Stomach (tissue), 9 donors: Measurements from ENCODE around the gene OAS1. TPM values are rescaled to one million over a fixed set of nuclear protein-coding genes. Genes with fewer than 3 reads are reported as not detected.

ENCODE experiments used
- DNase-seq, 2 donors: peaks; one replicate each; pipeline versions ENCODE4 v3.0.0 to v3.0.0-alpha.2; 2013 to 2019
- H3K27ac ChIP-seq, 5 donors: fragments of 200-600 bp in 4 of 5; sonication (generic) in 4 of 5; one replicate each; pipeline ENCODE4 v1.5.1; 2013 to 2019; ENCODE audit warnings: mild to moderate bottlenecking in 1 of 5, moderate library complexity in 1 of 5
- H3K27me3 ChIP-seq, 3 donors: fragments of 200-600 bp; sonication (generic); one replicate each; pipeline ENCODE4 v1.5.1; 2017 to 2019; ENCODE audit warnings: mixed run types in 1 of 3
- H3K36me3 ChIP-seq, 4 donors: fragments of 200-600 bp; sonication (generic); 1 replicate in 3 of 4; 2 replicates in 1 of 4; pipeline ENCODE4 v1.5.1; 2016 to 2019
- H3K4me1 ChIP-seq, 4 donors: fragments of 200-600 bp; sonication (generic); one replicate each; pipeline ENCODE4 v1.5.1; 2016 to 2019
- H3K4me3 ChIP-seq, 4 donors: fragments of 200-600 bp; sonication (generic) in 3 of 4; one replicate each; pipeline ENCODE4 v1.5.1; 2016 to 2019; ENCODE audit warnings: mild to moderate bottlenecking in 1 of 4
- H3K9me3 ChIP-seq, 4 donors: fragments of 200-600 bp; sonication (generic); one replicate each; pipeline ENCODE4 v1.5.1; 2016 to 2019
- CTCF ChIP-seq, 7 experiments: fragments of 450-650 bp in 4 of 7; fragments of 200-600 bp in 3 of 7; sonication (generic) in 3 of 7; IDR thresholded peaks; one replicate each; pipeline ENCODE4 v1.5.1; 2016 to 2019; ENCODE audit warnings: antibody characterized with exemption in 7 of 7, control low read depth in 2 of 7, mild to moderate bottlenecking in 1 of 7
- EP300 ChIP-seq: sonication (generic); formaldehyde crosslinking; IDR thresholded peaks from one replicate; pipeline ENCODE4 v1.6.1; 2017; ENCODE audit warnings: antibody characterized with exemption
- POLR2A ChIP-seq, 4 donors: fragments of 450-650 bp; IDR thresholded peaks; one replicate each; pipeline ENCODE4 v1.6.1; 2016; ENCODE audit warnings: antibody characterized with exemption in 4 of 4, control low read depth in 2 of 4, mild to moderate bottlenecking in 1 of 4, moderate library complexity in 1 of 4
- POLR2AphosphoS5 ChIP-seq, 3 donors: sonication (generic); formaldehyde crosslinking; IDR thresholded peaks; one replicate each; pipeline ENCODE4 v1.6.1; 2016; ENCODE audit warnings: antibody characterized with exemption in 3 of 3
- whole genome bisulfite sequencing, 5 donors: extraction: QIAGEN DNeasy Blood & Tissue Kit in 3 of 5; methylation state at CpG; one replicate each; pipeline versions ENCODE4 v1.1.5 to v1.1.7; 2013 to 2018; 5-methylcytosine and 5-hydroxymethylcytosine counted together
- intact Hi-C: fragments of 100-400 bp; cut with DNase I; formaldehyde crosslinking; loops from one replicate; pipeline ENCODE4 v1.15.1; 2023; ENCODE audit warnings: low total_unique reads
- polyA plus RNA-seq, 3 donors: library from polyadenylated mRNA; stranded (reverse); fragments of 200-250 nt; gene quantifications; one replicate each; pipeline ENCODE4 v1.2.3, GENCODE V29; 2013
- total RNA-seq, 5 donors: library from RNA; depleted of rRNA; stranded (reverse); fragments of >200 nt; gene quantifications; one replicate each; pipeline versions ENCODE4 v1.1.0 to v1.2.3, GENCODE V29; 2014 to 2016
- donor health status: healthy with polysubstance abuse.
- donor health status: Bipolar disorder and iron deficiency.
- donor health status: healthy.

The OAS1 gene
- total and polyA plus RNA-seq, 8 donors: 11.6 to 114 (median 22.8) TPM

GRCh38 chr12:112870267-112870980 is 36.3 kb upstream of the OAS1 start:
- Histone ChIP-seq H3K4me3 (no peak overlapping the region), H3K4me1 (no peaks in the 10 kb centered on the region), H3K27me3 (peaks cover 0 to 62% (median 11%) of the 10 kb centered on the region in 3 donors), H3K9me3 (no peaks in the 10 kb centered on the region), H3K36me3 (no peaks in the 10 kb centered on the region), H3K27ac (no peak overlapping the region)
- WGBS, 5 donors: 54 to 64% (median 62%) methylated on average over 8 of the region's 8 CpGs
- DNase-seq: peak in 1 of 2 donors; percentile 17
- TF ChIP-seq EP300 (no peak), POLR2AphosphoS5 (IDR thresholded peaks at IDR 0.05) (no peak), POLR2A (IDR thresholded peaks at IDR 0.05) (no peak), CTCF (IDR thresholded peaks at IDR 0.05) (no peak)
- intact Hi-C loops: no loop called here

- 17 to 34% (median 23%) methylated on average over 5 of the region's 5 CpGs for WGBS, 5 donors
- H3K27ac ChIP-seq: no peak overlapping the region
- no peak overlapping the region for H3K4me3 ChIP-seq
- peaks cover 0 to 73% (median 31%) of the 10 kb centered on the region in 3 donors for H3K27me3 ChIP-seq
- no peak for DNase-seq
- H3K4me1 ChIP-seq: no peaks in the 10 kb centered on the region
- H3K36me3 ChIP-seq: no peaks in the 10 kb centered on the region
- no peaks in the 10 kb centered on the region for H3K9me3 ChIP-seq
- TF ChIP-seq POLR2AphosphoS5 (IDR thresholded peaks at IDR 0.05): no peak
- intact Hi-C loops: no loop called here
These were observed 31.2 kb upstream of the OAS1 start for GRCh38 chr12:112875608-112876007.

- Histone ChIP-seq H3K27ac (no peak overlapping the region), H3K36me3 (no peaks in the 10 kb centered on the region), H3K9me3 (no peaks in the 10 kb centered on the region), H3K27me3 (peaks cover 0 to 78% (median 31%) of the 10 kb centered on the region in 3 donors), H3K4me1 (no peaks in the 10 kb centered on the region), H3K4me3 (no peak overlapping the region)
- no peak for DNase-seq
- intact Hi-C loops: no loop called here
- TF ChIP-seq EP300 (no peak), POLR2A (IDR thresholded peaks at IDR 0.05) (no peak), POLR2AphosphoS5 (IDR thresholded peaks at IDR 0.05) (no peak), CTCF (IDR thresholded peaks at IDR 0.05) (no peak)
- WGBS, 5 donors: 39 to 47% (median 44%) methylated on average over 9 to 11 of the region's 11 CpGs
These were observed 30.3 kb upstream of the OAS1 start for GRCh38 chr12:112876506-112876905.

- no peaks in the 10 kb centered on the region for H3K9me3 ChIP-seq
- H3K27me3 ChIP-seq: peaks cover 0 to 83% (median 31%) of the 10 kb centered on the region in 3 donors
- DNase-seq: no peak
- no peaks in the 10 kb centered on the region for H3K4me1 ChIP-seq
- H3K4me3 ChIP-seq: no peak overlapping the region
- TF ChIP-seq CTCF (IDR thresholded peaks at IDR 0.05): no peak
- intact Hi-C loops: no loop called here
- no peak overlapping the region for H3K27ac ChIP-seq
- H3K36me3 ChIP-seq: no peaks in the 10 kb centered on the region
- WGBS, 5 donors: 62 to 76% (median 69%) methylated on average over 4 of the region's 4 CpGs
These were observed 29.8 kb upstream of the OAS1 start for GRCh38 chr12:112877006-112877405.

- peaks cover 0 to 78% (median 31%) of the 10 kb centered on the region in 3 donors for H3K27me3 ChIP-seq
- TF ChIP-seq POLR2AphosphoS5 (IDR thresholded peaks at IDR 0.05) (no peak), POLR2A (IDR thresholded peaks at IDR 0.05) (no peak), EP300 (no peak), CTCF (IDR thresholded peaks at IDR 0.05) (no peak)
- H3K9me3 ChIP-seq: no peaks in the 10 kb centered on the region
- intact Hi-C loops: no loop called here
- no peaks in the 10 kb centered on the region for H3K36me3 ChIP-seq
- WGBS, 5 donors: 76 to 83% (median 77%) methylated on average over 3 of the region's 3 CpGs
- no peaks in the 10 kb centered on the region for H3K4me1 ChIP-seq
- no peak for DNase-seq
- no peak overlapping the region for H3K4me3 ChIP-seq
- no peak overlapping the region for H3K27ac ChIP-seq
These were observed 28.3 kb upstream of the OAS1 start for GRCh38 chr12:112878488-112878887.
